Upper lobe of right lung (tissue), 1 donor: Measurements from ENCODE around the gene ZNF654. TPM values are rescaled to one million over a fixed set of nuclear protein-coding genes. Genes with fewer than 3 reads are reported as not detected.
A peak's percentile ranks its signal among the peaks of the same experiment; 100 is the strongest.

Experiments used
- ATAC-seq: fragments of 200-7000 bp; cut with Tn5 transposase; one replicate; pipeline ENCODE4 v1.9.1; 2020; ENCODE audit warnings: mild to moderate bottlenecking, moderate library complexity
- DNase-seq: peaks from one replicate; pipeline ENCODE4 v3.0.0-alpha.2; 2020
- H3K27ac ChIP-seq: fragments of 200-600 bp; one replicate; pipeline ENCODE4 v1.8.0; 2022
- H3K27me3 ChIP-seq: fragments of 200-600 bp; one replicate; pipeline ENCODE4 v1.8.0; 2022; ENCODE audit warnings: mild to moderate bottlenecking
- H3K36me3 ChIP-seq: fragments of 200-600 bp; one replicate; pipeline ENCODE4 v1.8.0; 2022
- H3K4me1 ChIP-seq: fragments of 200-600 bp; one replicate; pipeline ENCODE4 v1.8.0; 2022
- H3K4me3 ChIP-seq: fragments of 200-600 bp; one replicate; pipeline ENCODE4 v1.8.0; 2022; ENCODE audit warnings: mild to moderate bottlenecking
- H3K9me3 ChIP-seq: fragments of 200-600 bp; one replicate; pipeline ENCODE4 v1.8.0; 2022
- intact Hi-C: fragments of 100-400 bp; cut with DNase I; formaldehyde crosslinking; loops from one replicate; pipeline ENCODE4 v1.11.0; 2022
- total RNA-seq: library from RNA; stranded (reverse); fragmentation: NEBNext Ultra II Directional; extraction: Animal tissue kit (Norgen Biotek cat#: 25700); gene quantifications from one replicate; pipeline ENCODE4 v1.2.1, GENCODE V29; 2021
- TF ChIP-seq, protein P1 (sequence below): fragments of 200-600 bp; IDR thresholded peaks from one replicate; pipeline ENCODE4 v1.8.0; 2022; ENCODE audit warnings: antibody characterized with exemption
- donor health status: DM: no; HTN: yes; CAD: no; lungs with severe emphysema.

ZNF654 gene
- total RNA-seq, 1 donor from 2014 or later = 20.6 TPM

DNA sequence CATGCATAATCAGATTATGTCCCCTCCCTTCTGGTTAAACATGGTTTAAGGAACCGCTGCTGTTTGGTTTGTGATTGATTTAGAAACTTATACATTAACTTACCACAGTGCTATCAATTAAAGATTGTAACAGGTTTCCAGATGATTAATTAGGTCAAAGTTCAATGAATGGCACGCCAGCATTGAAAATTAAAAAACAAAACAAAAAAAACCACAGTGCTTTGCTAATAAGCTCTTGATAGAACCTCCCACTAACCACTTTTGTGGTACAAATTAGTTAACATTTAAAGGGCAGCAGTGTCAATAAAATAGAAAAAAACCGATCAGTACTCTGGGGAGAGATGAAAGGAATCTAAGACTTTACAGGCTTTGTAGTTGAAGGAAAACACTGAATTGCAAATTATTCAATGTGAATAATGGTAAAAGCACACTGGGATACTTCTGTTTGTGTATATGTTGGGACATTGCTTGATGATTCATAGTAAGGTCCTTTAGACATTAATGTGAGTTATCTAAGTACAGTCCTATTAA lies 83.1 kb downstream of the ZNF654 start:
- no peak overlapping the region for H3K4me3 ChIP-seq
- ATAC-seq (no peak), DNase-seq (no peak)
- TF ChIP-seq, protein P1, sequence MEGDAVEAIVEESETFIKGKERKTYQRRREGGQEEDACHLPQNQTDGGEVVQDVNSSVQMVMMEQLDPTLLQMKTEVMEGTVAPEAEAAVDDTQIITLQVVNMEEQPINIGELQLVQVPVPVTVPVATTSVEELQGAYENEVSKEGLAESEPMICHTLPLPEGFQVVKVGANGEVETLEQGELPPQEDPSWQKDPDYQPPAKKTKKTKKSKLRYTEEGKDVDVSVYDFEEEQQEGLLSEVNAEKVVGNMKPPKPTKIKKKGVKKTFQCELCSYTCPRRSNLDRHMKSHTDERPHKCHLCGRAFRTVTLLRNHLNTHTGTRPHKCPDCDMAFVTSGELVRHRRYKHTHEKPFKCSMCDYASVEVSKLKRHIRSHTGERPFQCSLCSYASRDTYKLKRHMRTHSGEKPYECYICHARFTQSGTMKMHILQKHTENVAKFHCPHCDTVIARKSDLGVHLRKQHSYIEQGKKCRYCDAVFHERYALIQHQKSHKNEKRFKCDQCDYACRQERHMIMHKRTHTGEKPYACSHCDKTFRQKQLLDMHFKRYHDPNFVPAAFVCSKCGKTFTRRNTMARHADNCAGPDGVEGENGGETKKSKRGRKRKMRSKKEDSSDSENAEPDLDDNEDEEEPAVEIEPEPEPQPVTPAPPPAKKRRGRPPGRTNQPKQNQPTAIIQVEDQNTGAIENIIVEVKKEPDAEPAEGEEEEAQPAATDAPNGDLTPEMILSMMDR = no peak
- no peak overlapping the region for H3K27ac ChIP-seq
- no peaks in the 10 kb centered on the region for H3K27me3 ChIP-seq
- H3K4me1 ChIP-seq = no peaks in the 10 kb centered on the region
- no peaks in the 10 kb centered on the region for H3K9me3 ChIP-seq
- intact Hi-C loops = no loop called here
- peaks cover 46% of the 10 kb centered on the region for H3K36me3 ChIP-seq

DNA sequence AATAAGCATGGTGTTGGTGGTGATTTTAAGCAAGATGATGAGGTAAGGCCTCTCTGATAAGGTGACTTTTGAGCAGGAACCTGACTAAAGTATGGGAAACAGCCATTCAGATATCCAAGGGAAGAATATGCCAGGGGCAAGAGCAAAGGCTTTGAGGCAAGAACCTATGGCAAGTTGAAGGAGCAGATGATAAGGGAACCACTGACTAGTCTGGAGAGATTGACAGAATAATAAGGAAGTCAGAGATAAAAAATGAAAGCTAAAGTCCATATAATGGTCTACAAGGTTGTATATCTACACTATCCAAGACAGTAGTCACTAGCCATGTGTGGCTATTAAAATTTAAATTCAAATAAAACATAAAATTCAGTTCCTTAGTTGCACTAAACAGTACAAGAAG lies 88.2 kb downstream of the ZNF654 start:
- H3K27ac ChIP-seq = no peak overlapping the region
- intact Hi-C loops = no loop called here
- no peak for ATAC-seq
- TF ChIP-seq, protein P1 = no peak
- H3K4me1 ChIP-seq = peaks cover 23% of the 10 kb centered on the region
- H3K4me3 ChIP-seq = no peak overlapping the region
- no peaks in the 10 kb centered on the region for H3K36me3 ChIP-seq
- no peaks in the 10 kb centered on the region for H3K27me3 ChIP-seq
- no peak for DNase-seq
- H3K9me3 ChIP-seq = no peaks in the 10 kb centered on the region

DNA sequence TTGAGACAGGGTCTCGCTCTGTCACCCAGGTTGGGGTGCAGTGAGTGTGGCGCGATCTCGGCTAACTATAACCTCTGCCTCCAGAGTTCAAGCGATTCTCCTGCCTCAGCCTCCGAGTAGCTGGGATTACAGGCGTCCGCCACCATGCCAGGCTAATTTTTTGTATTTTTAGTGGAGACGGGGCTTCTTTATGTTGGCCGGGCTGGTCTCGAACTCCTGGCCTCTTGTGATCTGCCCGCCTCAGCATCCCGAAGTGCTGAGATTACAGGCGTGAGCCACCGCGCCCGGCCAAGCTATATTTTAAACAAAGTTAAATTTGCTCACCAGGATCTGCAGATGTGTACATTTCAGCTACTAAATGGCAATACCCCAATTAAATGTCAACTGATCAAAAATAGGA lies 89.6 kb downstream of the ZNF654 start:
- Histone ChIP-seq H3K27me3 (no peaks in the 10 kb centered on the region), H3K36me3 (peaks cover 6% of the 10 kb centered on the region), H3K4me1 (peaks cover 27% of the 10 kb centered on the region), H3K9me3 (no peaks in the 10 kb centered on the region), H3K4me3 (peak overlapping the region; percentile 80), H3K27ac (no peak overlapping the region)
- no peak for DNase-seq
- ATAC-seq = no peak
- TF ChIP-seq, protein P1 = no peak
- intact Hi-C loops = no loop called here

DNA sequence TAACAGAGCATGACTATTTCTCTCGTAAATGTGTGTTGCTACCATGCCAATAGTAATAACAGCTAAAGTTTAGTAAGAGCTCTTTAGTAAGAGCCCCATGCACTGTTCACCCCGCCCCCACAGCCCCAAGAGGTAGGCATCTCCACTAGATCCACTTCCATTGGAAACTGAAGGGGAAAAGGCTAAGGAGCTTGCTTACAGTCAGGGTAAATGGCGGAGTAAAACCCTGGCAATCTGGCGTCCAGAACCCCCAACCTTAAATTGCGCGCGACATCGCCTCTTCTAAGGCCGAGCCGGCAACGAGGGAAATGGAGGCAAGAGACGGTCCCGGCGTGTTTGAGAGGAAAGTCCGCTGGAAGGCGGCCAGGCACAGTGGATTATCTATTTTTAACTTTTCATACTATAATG lies 90.0 kb downstream of the ZNF654 start:
- peak overlapping the region; percentile 93 for H3K27ac ChIP-seq
- peak; percentile 5 for ATAC-seq
- peaks cover 11% of the 10 kb centered on the region for H3K36me3 ChIP-seq
- no peaks in the 10 kb centered on the region for H3K27me3 ChIP-seq
- H3K4me3 ChIP-seq = peak overlapping the region; percentile 80
- TF ChIP-seq, protein P1 = no peak
- H3K4me1 ChIP-seq = peaks cover 27% of the 10 kb centered on the region
- intact Hi-C loops = no loop called here
- DNase-seq = no peak
- no peaks in the 10 kb centered on the region for H3K9me3 ChIP-seq

DNA sequence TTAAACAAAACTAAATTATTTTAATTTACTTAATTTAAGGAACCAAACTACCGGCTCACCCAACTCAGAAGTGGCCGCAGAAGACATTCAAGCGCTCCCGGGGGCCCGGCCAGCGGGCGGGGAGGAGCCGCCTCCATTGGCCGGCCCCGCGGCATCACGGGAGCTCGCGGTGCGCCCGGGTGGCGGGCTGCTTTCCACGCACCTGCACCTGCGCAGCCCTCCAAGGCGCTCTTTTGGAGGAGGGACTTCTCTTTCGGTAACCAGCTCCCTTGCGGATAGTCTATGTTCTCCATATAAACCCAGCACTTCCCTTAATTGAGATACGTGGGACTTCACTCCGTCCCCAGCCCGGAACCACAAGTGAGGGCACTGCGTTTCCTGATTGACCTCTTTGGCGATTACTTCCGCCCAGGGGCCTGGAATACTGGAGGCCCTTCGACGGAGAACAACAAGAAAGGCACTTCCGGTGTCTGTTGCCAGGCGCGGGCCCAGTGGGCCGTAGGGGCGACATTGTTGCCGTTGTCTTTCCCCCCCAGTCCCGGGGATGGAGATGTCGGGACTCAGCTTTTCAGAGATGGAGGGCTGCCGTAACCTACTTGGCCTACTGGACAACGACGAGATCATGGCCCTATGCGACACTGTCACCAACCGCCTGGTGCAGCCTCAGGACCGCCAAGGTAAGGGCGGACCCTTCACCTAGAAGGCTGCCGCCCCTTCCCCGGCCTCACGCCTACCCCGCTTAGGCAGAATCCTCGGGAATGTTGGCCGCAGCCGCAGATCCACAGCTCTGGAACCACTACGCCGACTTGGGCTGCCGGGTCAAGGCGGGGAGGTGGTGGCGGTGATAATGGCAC lies 90.7 kb downstream of the ZNF654 start, which contains the start of gene C3orf38:
C3orf38 (plus strand) TSS at position 451 of the 854 bp plus-strand sequence; CDS start at position 545, 94 bp downstream.
- Histone ChIP-seq H3K27me3 (no peaks in the 10 kb centered on the region), H3K4me3 (peak within 1 kb of the TSS; percentile 80), H3K27ac (peak within 1 kb of the TSS; percentile 93), H3K36me3 (peaks cover 17% of the 10 kb centered on the region), H3K9me3 (no peaks in the 10 kb centered on the region), H3K4me1 (peaks cover 27% of the 10 kb centered on the region)
- TF ChIP-seq, protein P1 = no peak
- DNase-seq = peak; percentile 91
- intact Hi-C loops = no loop called here
- peak; percentile 99 for ATAC-seq
